Stimulated activated CD8-positive, alpha-beta memory T cell treated with anti-CD3 and anti-CD28 coated beads, Interleukin-15, amount 100 ng/mL, for 1 hour (primary cell): ENCODE data around the gene RARA.
"Not testable (repeated sequence)": the region's sequence is repeated elsewhere in the genome, so short reads cannot be mapped to it uniquely, and the experiment has no call there.

ENCODE experiments used
- DNase-seq: peaks from one replicate; pipeline ENCODE4 v3.0.0-alpha.2; 2020; ENCODE audit warnings: low read depth

The RARA gene

DNA sequence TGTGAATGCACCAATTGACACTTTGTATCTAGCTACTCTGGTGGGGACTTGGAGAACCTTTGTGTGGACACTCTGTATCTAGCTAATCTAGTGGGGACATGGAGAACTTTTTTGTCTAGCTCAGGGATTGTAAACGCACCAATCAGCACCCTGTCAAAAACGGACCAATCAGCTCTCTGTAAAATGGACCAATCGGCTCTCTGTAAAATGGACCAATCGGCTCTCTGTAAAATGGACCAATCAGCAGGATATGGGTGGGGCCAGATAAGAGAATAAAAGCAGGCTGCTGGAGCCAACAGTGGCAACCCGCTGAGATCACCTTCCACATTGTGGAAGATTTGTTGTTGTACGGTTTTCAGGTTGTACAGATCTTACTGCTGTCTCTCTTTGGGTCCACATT is 67.6 kb downstream of the RARA start:
- DNase-seq, result not testable (repeated sequence)

DNA sequence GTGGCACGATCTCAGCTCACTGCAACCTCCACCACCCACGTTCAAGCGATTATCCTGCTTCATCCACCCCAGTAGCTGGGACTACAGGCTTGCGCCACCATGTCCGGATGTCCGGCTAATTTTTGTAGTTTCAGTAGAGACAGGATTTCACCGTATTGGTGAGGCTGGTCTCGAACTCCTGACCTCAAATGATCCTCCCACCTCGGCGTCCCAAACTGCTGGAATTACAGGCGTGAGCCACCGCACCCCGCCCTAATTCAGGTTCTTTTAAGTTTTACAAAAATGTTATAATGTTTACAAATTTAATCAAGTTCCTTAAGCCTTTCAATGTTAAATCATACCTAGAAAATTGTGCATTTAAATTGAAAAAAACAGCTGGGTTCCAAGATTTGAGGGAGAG is 68.9 kb downstream of the RARA start:
- DNase-seq, result no peak

- DNase-seq, result no peak
Observed at GRCh38 chr17:40378966-40379365, 70.0 kb downstream of the RARA start.

DNA sequence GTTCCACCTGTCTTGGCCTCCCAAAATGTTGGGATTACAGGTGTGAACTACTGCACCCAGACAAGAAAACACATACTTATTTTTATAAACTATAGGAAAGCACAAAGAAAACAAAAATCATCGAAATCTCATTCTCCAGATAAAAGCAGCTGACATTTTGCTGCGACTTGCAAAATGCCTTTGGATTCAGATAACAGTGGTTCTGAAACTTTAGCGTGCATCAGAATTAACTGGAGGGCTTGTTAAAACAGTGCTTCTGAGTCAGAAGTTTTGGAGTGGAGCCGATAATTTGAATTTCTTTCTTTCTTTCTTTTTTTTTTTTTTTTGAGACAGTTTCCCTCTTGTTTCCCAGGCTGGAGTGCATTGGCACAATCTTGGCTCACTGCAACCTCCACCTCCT is 73.3 kb downstream of the RARA start:
- DNase-seq, result no peak

GRCh38 chr17:40386555-40386954 is 77.6 kb downstream of the RARA start:
- not testable (repeated sequence) for DNase-seq

GRCh38 chr17:40399185-40399584 is 90.2 kb downstream of the RARA start:
- no peak for DNase-seq

- no peak for DNase-seq
Observed at GRCh38 chr17:40402668-40403067, 93.7 kb downstream of the RARA start.

- no peak for DNase-seq
Observed at GRCh38 chr17:40404003-40404402, 95.0 kb downstream of the RARA start.
